Measurements from ENCODE around the gene IKZF5.

DNA sequence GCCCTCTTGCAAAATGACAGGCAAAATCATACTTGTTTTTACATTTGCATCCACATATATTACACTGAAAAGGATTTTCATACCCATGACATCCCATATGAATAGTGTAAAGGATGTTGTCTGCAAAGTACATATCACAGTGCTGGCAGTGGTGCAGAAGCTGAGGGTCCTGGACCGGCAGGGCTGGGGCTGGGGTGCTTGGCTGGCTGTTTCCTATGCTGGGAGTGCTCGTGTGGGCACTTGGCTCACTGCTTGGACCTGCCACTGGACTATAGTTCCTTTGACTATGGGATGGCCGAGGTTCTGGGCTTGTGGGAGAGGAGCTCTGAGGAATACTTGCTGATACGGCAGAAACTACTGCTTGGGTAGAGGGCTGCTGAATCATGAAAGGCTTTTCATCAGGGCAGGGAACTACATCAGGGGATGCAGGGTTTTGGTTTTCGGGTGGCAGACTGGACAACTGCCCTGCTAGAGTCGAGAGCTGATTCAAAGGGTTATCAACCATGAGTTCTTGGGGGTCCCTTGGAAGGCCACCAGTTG is 14.7 kb downstream of the IKZF5 start:
- TF ChIP-seq TCF12 (IDR thresholded peaks at IDR 0.05; ENCODE audit: low read depth): no peak
- TF ChIP-seq EP300 (IDR thresholded peaks at IDR 0.05; ENCODE audit: borderline replicate concordance): no peak
- TF ChIP-seq FOXM1 (IDR thresholded peaks at IDR 0.05; ENCODE audit: borderline replicate concordance, low read depth): no peak
